ENCODE results near the gene TEC. TPM values are rescaled to one million over a fixed set of nuclear protein-coding genes. Genes with fewer than 3 reads are reported as not detected.

TEC gene
- polyA plus RNA-seq, 4 donors = 2.4 to 4.2 (median 3.8) TPM

DNA sequence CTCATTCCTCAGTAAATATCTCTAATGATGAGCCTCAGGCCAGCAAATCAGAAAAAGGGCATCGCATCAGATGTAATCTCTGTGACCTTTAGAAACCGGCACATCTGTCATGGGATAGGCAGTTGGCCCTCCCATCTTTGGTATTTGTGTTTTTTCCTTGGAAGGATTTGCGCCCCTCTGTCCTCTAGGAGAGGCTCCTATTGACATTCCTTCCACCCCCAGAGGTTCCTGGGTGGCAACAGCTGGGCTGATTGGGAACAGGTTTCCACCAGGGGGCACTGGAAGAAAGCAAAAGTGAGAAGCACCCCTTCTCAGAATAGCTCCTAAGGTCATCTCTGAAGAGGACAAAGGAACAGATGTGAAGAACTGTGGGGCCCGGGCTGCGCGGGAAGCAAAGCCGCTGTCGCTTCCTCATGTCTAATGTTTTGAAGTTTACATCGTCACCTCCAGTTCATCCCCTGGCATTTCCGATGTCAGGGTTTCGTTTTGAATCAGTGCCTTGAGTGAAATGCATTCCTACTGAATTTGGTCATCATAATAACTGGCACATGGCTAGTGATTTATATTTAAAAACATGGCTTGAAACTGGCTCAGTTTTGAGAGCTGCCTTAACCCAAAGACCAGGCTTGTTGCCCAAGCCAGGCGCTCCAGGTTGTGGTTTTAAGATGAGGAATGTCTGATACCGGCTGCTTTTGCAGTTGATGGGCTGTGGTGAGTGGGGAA is 141.8 kb downstream of the TEC start:
- DNase-seq (ENCODE audit: low read depth in 4 of 4, low spot score in 2 of 4) = peak in 1 of 4 donors; percentile 34

DNA sequence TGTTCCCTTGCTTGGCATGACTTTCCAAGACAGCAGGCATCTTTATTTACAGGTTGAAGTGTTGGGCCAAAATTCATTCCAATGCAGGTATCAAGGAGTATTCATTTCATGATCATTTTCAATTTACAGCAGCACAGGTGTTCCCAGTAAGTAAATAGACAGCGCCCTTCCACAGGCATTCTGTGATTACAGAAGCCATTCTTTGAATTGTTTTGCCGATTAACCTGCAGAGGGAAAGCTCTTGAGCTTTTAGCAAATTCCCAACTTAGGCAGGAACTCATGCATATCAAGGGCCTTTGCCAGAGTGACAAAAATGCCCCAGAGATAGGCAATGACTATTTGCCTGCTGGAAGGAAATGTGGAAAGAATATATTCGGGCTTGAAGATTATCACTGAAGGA is 142.4 kb downstream of the TEC start:
- no peak for DNase-seq (ENCODE audit: low read depth in 4 of 4, low spot score in 2 of 4)

DNA sequence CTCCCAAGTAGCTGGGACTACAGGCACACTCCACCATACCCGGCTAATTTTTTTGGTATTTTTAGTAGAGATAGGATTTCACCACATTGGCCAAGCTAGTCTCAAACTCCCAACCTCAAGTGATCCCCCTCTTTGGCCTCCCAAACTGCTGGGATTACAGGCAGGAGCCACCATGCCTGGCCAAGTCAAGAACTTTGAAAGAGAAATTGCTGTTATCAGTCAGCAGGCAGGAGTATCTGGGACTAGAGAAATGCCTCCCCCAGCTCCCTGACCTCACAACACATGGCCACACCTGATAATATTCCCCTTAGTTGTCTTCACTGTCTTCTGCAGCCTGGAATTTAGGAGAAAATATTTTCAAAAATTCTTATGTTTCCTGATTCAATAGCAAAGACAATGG is 143.0 kb downstream of the TEC start:
- no peak for DNase-seq (ENCODE audit: low read depth in 4 of 4, low spot score in 2 of 4)

DNA sequence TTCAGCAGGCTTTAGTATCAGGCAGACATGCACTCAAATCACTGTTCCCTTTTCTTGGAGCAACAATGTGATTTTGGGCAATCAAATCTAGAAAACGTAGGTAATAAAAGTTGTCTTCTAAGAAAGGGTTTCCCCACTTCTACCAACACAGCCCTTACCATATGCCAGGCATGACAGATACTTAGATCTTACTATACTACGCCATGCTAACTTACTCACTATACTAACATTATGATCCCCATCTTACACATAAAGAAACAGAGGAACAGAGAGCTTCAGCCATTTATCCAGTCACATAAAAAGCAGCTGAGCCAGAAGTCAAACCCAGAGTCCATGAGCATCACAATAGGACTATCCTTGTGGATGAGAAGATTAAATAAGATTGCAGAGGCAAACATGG is 144.8 kb downstream of the TEC start:
- DNase-seq (ENCODE audit: low read depth in 4 of 4, low spot score in 2 of 4) = no peak

DNA sequence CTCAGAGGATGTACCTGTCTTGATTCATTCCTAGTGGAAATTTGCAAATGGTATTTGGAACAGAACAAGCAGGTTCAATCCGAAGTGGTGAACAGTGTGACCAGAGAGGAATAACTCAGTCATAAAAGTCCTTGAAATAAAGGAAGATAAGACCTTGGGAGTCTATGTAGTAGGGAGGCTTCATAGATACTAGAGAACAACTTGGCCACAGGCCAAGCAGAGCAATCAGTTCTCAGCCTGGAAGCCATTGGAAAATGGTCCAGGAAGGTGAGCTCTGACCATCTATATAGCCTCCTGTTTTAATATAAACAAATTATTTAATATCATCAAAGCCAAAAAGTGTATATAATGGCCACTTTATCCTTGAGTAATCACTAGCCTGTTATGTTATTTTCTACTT is 146.9 kb downstream of the TEC start:
- DNase-seq (ENCODE audit: low read depth in 4 of 4, low spot score in 2 of 4) = no peak

DNA sequence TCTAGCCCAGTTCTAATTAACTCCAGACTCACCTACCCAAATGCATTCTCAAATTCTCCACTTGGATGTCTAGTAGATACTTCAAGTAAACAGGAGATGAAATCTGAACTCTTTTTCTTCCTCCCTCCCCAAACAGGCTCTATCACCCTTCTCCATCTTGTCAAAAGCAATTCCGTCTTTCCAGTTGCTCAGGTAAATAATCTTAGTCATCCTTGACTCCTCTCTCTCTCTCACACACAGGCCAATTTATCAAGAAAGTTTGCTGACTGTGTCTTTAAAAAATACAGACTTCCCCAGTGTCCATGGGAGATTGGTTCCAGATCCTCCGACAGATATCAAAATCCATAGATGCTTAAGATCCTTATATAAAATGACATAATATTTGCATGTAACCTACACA is 148.5 kb downstream of the TEC start:
- DNase-seq (ENCODE audit: low read depth in 4 of 4, low spot score in 2 of 4) = no peak

DNA sequence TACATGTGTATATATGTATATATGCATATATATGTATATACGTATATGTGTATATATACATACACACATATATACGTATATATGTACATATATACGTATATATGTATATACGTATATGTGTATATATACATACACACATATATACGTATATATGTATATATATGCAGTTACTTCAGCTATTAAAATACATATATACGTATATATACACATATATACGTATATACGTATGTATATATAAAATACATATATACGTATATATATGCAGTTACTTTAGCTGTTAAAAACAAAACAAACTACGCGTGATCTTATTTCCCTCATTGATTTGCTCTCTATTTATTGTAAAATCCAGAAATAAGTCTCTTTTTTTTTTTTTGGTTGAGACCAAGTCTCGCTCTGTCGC is 149.5 kb downstream of the TEC start:
- no peak for DNase-seq (ENCODE audit: low read depth in 4 of 4, low spot score in 2 of 4)

DNA sequence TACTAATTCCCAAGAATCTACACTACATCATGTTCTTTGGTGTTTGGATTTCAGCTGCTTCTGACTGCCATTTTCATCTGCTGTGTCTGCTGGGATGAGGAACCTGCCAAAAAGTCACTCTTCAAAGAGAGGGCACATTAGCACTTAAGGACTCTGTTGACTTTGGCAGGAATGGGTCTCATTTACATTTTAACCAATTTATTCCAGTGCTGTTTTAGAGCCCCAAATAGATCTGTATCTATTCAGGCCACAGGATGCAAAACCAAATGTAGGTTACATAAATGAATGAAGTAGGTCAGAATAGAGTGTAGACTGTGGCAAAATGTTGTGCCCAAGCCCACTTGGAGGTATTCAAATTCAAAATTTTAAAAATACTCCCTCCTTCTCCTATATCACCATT is 150.0 kb downstream of the TEC start:
- no peak for DNase-seq (ENCODE audit: low read depth in 4 of 4, low spot score in 2 of 4)

DNA sequence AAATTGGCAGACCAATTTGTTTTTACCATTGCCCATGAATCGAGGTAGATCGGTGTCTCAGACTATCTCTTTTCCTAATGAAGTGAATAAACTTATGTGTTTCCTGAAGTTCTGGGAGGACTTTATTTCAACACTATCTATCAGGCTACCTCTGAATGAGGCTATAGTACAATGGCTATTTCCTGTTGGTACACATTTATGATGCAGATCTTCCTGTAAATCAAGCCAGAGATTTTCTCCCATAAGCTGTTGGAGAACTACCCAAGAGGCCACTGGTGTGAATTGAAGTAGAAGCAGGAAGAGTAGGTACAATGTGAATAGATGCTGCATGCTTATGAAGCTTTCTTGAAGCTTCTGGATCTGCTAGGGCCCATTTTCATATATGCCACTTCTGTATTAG is 151.6 kb downstream of the TEC start:
- DNase-seq (ENCODE audit: low read depth in 4 of 4, low spot score in 2 of 4) = no peak

DNA sequence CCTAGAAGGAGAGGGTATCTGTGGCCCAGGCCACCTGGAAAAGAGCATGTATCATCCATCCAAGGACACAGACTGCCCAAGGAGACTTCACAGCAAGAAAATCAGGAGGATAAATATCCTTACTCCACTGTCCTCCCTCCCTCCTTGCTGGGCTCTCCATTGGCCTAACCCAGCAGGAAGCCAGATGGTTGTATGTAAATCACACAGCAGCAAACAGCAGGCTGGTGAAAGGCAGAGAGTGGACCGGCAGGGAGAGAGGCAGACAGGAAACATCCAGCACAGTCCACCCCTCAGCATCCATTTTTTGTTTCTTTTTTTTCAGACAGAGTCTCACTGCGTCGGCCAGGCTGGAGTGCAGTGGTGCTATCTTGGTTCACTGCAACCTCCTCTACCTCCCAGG is 153.1 kb downstream of the TEC start:
- DNase-seq (ENCODE audit: low read depth in 4 of 4, low spot score in 2 of 4) = no peak

DNA sequence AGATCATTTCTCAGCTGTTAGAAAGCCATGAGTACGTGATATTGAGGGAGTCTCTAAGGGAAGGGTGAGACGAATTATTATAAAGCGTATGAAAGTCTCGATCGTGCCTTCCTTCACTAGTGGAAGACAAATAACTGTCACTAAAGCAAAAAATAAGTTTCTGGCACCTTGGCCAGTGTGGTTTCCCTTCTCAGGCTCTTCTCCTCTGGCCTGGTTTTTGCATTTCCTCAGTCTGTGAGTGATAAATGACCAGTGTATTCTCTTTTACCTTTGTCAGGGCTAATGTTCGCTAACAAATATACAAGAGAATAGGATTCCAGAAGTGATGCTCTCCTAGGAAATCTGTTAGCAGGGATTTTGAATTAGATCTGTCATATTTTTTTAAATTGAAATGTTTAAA is 155.2 kb downstream of the TEC start:
- no peak for DNase-seq (ENCODE audit: low read depth in 4 of 4, low spot score in 2 of 4)

DNA sequence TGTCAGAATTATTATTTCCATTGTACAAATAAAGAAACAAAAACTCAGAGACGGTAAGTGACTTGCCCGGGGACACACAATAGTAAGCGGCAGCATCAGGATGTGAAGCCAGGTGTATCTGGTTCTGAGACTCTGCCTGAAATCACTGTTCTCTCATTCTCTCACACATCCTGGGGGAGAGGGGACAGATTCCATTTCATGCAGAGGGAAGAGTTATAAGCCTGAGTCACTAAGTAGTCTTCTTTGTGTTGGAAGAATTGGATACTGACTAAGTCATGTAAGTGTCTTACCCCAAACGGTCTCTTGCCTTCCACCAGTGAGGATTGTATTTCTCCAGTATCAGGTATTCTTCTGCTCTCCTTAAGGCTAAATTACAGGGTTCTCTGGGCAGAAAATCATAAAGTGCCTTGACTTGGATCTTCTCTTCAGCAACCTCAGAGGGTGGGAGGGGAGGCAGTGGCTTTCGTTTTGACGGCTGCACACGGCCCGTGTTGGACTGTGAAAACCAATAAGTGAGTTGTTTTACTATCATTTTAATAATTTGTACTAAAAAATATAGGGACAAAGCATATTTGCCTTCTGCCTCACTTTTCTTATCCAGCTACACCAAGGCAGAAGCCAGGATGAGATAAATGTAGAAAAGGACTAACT is 157.5 kb downstream of the TEC start:
- no peak for DNase-seq (ENCODE audit: low read depth in 4 of 4, low spot score in 2 of 4)

DNA sequence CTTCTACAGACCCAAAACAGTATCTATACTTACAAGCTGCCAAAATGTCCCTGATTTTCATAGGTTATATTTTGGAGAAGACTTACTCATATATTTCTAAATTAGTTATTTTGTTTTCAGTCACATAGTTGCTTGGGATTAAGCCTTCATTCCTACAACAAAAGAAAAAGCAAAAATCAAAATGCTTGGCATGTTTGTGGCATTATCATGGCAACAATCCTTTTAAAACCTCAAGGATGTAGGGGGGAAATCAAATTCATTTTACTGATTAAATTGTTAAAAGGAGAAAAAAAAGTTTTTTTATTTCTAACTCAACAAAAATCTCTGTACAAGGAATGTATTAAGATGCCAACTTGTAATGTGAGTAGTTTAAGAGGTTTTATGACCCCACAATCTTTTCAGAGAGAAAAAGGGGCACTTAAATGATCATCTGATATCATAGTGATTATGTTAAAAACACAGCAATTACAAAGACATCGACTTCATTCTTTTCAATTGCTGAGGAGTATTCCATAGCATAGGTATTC is 159.1 kb downstream of the TEC start:
- no peak for DNase-seq (ENCODE audit: low read depth in 4 of 4, low spot score in 2 of 4)

DNA sequence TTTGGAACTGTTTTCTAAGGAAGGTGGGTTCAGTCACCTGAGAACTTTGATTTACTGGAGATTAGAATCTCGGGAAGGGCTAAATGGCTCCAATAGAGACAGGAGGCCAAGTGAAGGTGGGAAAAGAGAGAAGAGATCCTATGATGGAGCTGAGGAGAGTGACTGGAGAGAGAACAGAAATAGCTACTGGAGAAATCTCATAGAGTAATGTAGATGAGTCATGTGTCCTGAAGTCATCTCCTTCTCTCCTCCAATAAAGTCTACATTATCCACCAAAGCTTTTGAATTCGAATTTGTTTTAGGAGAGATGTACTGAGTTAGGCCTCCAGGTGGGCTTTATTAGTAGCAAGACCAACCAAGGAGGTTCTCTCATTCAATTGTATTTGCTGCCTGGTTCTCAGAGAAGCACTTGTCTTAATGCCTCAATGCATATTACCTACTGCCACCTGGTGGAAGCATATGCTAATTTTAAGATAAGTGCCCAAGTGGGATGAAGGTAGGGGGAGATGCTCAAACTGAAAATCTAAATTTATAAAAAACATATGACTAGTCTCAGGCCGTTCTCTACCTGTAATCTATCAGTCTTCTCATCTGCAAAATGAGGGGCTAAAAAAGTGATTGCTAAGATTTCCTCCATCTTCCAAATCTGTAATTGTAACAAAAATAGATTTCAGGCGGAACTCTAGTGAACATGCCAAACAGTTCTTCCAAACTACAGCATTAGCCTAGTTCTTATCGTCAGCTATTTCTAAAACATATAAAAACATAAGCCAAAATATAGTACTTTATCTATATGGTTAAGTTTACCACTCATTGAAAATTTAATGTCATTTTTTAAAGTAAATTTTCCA is 160.0 kb downstream of the TEC start:
- DNase-seq (ENCODE audit: low read depth in 4 of 4, low spot score in 2 of 4) = no peak

DNA sequence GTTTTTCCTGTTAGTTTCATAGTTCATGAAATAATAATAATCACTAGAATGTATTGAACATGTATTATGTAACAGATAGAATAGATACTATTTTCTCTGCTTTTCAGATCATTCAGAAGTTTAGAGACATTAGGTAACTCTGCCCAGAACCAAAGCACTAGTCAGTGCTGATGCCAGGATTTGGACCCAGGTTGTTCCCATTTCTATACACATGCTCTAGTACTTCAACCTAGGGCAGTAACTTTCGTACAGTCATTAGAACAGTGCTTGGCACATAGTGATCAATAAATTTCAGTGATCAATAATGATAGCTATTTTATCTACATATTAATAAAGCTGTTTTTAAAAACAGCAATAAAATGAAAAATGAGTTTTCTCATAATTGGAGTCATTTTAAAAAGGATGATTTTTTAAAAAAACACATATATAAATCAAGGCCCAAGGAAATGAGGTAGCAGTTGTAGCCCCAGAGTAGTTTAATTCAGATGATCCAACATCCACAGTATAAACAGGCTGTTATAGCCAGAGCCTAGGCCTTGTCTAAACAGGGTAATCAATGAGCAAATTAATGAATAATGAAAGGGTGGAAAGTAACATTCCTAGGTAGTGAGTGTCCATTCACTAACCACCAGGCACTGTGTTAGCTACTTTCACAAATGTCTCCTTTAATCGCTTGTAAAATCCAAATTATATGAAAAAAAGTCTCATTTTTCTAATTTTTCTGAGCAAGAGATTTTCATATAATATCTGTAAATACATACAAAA is 161.1 kb downstream of the TEC start:
- DNase-seq (ENCODE audit: low read depth in 4 of 4, low spot score in 2 of 4) = no peak

DNA sequence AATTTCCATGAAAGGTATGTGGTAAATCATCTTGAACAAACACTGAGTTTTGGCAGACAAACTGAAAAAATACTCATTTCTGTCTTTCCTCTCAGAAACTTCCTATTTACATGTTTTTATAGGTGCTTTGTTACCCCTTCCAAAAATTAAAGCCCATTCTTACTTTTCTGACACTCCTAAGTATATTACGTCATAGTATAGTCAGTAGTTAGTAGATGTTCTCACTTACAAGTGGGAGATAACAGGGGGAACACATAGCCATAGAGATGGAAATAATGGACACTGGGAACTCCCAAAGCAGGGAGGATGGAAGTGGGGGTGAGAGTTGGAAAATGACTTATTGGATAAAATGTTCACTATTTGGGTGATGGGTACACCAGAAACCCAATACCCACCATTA is 164.4 kb downstream of the TEC start:
- DNase-seq (ENCODE audit: low read depth in 4 of 4, low spot score in 2 of 4) = no peak

DNA sequence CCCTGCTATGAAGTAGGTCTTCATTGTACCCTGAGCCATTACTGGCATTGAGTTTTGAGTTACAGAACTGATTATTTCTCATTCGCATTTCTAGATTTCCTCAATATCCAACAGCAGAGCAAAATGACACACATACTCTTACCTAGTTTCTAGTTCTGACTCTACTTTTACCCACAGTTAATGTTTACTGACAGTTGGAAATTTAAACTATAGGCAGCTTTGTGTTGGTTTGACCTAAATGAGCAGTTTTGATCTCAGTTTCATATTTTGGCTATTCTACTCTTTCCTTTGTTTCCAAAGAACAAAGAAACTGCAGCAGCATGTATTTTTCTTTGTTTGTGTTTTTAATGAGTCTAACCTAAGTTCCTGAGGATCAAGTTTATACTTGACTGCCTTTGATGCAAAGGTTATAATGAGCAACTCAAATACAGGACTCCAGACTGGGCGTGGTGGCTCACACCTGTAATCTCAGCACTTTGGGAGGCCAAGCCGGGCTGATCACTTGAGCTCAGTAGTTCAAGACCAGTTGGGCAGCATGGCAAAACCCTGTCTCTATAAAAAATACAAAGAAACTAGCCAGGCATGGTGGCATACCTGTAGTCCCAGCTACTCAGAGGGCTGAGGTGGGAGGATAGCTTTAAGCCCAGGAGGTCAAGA is 166.0 kb downstream of the TEC start:
- no peak for DNase-seq (ENCODE audit: low read depth in 4 of 4, low spot score in 2 of 4)

DNA sequence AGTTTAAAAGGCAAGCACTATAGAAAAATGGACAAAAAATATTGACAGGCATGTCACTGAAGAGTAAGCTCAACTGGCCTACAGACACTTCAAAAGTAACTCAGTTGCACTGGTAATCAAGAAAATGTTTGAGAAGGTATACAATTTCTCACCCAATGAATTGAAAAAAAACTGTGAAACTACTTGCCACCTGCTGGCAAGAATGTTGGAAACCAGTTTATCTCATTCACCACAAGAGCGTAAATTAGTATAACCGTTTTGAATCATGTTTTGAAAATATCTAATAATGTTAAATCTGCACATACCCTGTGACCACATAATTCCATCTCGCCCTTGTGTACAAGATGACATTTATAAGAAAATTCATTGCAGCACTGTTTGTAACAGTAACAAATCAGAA is 167.3 kb downstream of the TEC start:
- no peak for DNase-seq (ENCODE audit: low read depth in 4 of 4, low spot score in 2 of 4)

DNA sequence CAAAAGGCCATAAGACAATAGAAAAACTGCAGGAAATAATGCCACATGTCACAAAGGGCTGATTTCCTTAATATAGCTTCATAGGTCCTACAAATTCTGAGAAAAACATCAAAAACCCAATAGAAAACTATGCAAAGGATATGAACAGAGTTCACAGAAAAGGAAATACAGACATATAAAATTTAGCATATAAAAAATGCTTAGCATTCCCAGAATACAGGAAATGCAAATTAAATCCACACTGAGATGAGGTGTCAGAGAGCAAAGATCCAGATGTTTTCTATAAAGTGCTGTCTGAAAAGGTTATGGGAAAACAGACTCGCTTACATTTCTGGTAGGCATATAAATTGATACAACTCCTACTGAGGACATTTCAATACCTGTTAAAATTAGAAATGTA is 169.4 kb downstream of the TEC start:
- DNase-seq (ENCODE audit: low read depth in 4 of 4, low spot score in 2 of 4) = no peak

DNA sequence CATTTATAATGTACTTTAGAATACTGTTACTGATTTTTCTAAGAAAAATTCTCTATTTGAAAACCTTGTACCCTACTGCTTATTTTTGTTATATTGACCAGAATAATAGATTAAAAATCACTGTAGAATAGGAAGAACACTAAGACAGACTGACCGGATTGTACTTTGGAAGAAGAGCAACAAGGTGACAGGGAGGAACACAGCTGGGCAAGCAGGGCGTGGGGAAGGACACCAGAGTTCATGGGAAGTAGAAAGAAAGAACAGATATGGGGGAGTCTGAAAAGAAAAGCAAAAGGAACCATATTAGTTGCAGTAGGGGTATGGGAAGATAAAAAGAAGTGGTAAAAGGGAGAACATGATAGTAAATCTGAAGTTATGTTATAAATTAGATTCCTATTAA is 174.2 kb downstream of the TEC start:
- DNase-seq (ENCODE audit: low read depth in 4 of 4, low spot score in 2 of 4) = no peak
